ENCODE measurements around the gene TOP1.

- TF ChIP-seq CTCF (conservative IDR thresholded peaks at IDR 0.05; ENCODE audit: low read depth, low read length) (no peak), EZH2 (IDR thresholded peaks at IDR 0.05; ENCODE audit: low read length, unreplicated experiment) (no peak), EZH2phosphoT487 (IDR thresholded peaks at IDR 0.05; ENCODE audit: borderline replicate concordance, low read length) (no peak)
Observed at GRCh38 chr20:41121399-41121798, 92.8 kb downstream of the TOP1 start.

Measured in PC-3 (cell line).